Measurements from ENCODE around the gene TXNL4B. TPM values are rescaled to one million over a fixed set of nuclear protein-coding genes. Genes with fewer than 3 reads are reported as not detected.

Gene TXNL4B
- total RNA-seq, result 3.7 and 7.5 TPM in 2 replicates

- DNase-seq (ENCODE audit: low read depth in 2 of 2), result peak; percentile 99
These were observed at the start of gene TXNL4B, which contains the start of gene DHX38 for GRCh38 chr16:72093448-72094265. TXNL4B (minus strand) TSS chr16:72093620; CDS start chr16:72090749, 2,871 bp downstream. DHX38 (plus strand) TSS chr16:72093847; CDS start chr16:72096158, 2,311 bp downstream.

GRCh38 chr16:72142476-72142875, 49.1 kb upstream of the TXNL4B start:
- DNase-seq (ENCODE audit: low read depth in 2 of 2), result no peak

GRCh38 chr16:72139908-72140307, 46.5 kb upstream of the TXNL4B start:
- DNase-seq (ENCODE audit: low read depth in 2 of 2), result no peak

GRCh38 chr16:72138064-72138572, 44.7 kb upstream of the TXNL4B start:
- no peak for DNase-seq (ENCODE audit: low read depth in 2 of 2)

- no peak for DNase-seq (ENCODE audit: low read depth in 2 of 2)
These were observed 44.1 kb upstream of the TXNL4B start for GRCh38 chr16:72137380-72138063.

GRCh38 chr16:72134507-72134906, 41.1 kb upstream of the TXNL4B start:
- DNase-seq (ENCODE audit: low read depth in 2 of 2), result no peak

- DNase-seq (ENCODE audit: low read depth in 2 of 2), result no peak
These were observed 39.3 kb upstream of the TXNL4B start for GRCh38 chr16:72132726-72133125.

GRCh38 chr16:72131036-72131435, 37.6 kb upstream of the TXNL4B start:
- no peak for DNase-seq (ENCODE audit: low read depth in 2 of 2)

- DNase-seq (ENCODE audit: low read depth in 2 of 2), result no peak
These were observed 36.7 kb upstream of the TXNL4B start for GRCh38 chr16:72129976-72130656.

- no peak for DNase-seq (ENCODE audit: low read depth in 2 of 2)
These were observed 35.3 kb upstream of the TXNL4B start for GRCh38 chr16:72128701-72129100.

GRCh38 chr16:72126429-72126765, 33.0 kb upstream of the TXNL4B start:
- DNase-seq (ENCODE audit: low read depth in 2 of 2), result peak in 1 of 2 donors; percentile 78

- DNase-seq (ENCODE audit: low read depth in 2 of 2), result no peak
These were observed 32.4 kb upstream of the TXNL4B start for GRCh38 chr16:72125635-72126428.

GRCh38 chr16:72124761-72125634, 31.6 kb upstream of the TXNL4B start:
- peak; percentile 72 to 75 for DNase-seq (ENCODE audit: low read depth in 2 of 2)

GRCh38 chr16:72124148-72124547, 30.7 kb upstream of the TXNL4B start:
- no peak for DNase-seq (ENCODE audit: low read depth in 2 of 2)

GRCh38 chr16:72123426-72123825, 30.0 kb upstream of the TXNL4B start:
- no peak for DNase-seq (ENCODE audit: low read depth in 2 of 2)

- DNase-seq (ENCODE audit: low read depth in 2 of 2), result no peak
These were observed 29.5 kb upstream of the TXNL4B start for GRCh38 chr16:72122916-72123315.

- no peak for DNase-seq (ENCODE audit: low read depth in 2 of 2)
These were observed 28.9 kb upstream of the TXNL4B start for GRCh38 chr16:72122308-72122707.

GRCh38 chr16:72120026-72120425, 26.6 kb upstream of the TXNL4B start:
- DNase-seq (ENCODE audit: low read depth in 2 of 2), result no peak

GRCh38 chr16:72113616-72113945, 20.2 kb upstream of the TXNL4B start:
- DNase-seq (ENCODE audit: low read depth in 2 of 2), result no peak

- DNase-seq (ENCODE audit: low read depth in 2 of 2), result no peak
These were observed 19.6 kb upstream of the TXNL4B start for GRCh38 chr16:72112906-72113615.
